A549 (cell line): ENCODE results near the gene NACC2.

ENCODE experiments used
- EP300 ChIP-seq, 2 experiments: fragments of >200 bp; sonication (Bioruptor Twin); formaldehyde crosslinking; IDR thresholded peaks; 2 replicates in 1 of 2; 3 replicates in 1 of 2; pipeline ENCODE4 v1.6.1; 2016 to 2017
- POLR2A ChIP-seq: IDR thresholded peaks from 2 replicates; pipeline ENCODE4 v1.6.1; 2012; ENCODE audit warnings: mild to moderate bottlenecking, low read length
- SREBF2 ChIP-seq: fragments of 450-650 bp; IDR thresholded peaks from 2 replicates; pipeline ENCODE4 v1.6.1; 2014; ENCODE audit warnings: mild to moderate bottlenecking, moderate library complexity
- TP53 ChIP-seq: fragments of 250-450 bp; sonication (Bioruptor Pico); IDR thresholded peaks from 2 replicates; pipeline ENCODE4 v1.5.0; 2021; ENCODE audit warnings: mild to moderate bottlenecking, moderate library complexity
- TF ChIP-seq, protein P1 (sequence below): IDR thresholded peaks from 2 replicates; pipeline ENCODE4 v1.6.1; 2012
- TF ChIP-seq, protein P2 (sequence below): fragments of >200 bp; sonication (Bioruptor Twin); formaldehyde crosslinking; IDR thresholded peaks from 3 replicates; pipeline ENCODE4 v1.5.1; 2016

GRCh38 chr9:136002215-136002614 lies 92.9 kb downstream of the NACC2 start:
- TF ChIP-seq, protein P1, sequence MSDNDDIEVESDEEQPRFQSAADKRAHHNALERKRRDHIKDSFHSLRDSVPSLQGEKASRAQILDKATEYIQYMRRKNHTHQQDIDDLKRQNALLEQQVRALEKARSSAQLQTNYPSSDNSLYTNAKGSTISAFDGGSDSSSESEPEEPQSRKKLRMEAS: no peak
- TF ChIP-seq, protein P2, sequence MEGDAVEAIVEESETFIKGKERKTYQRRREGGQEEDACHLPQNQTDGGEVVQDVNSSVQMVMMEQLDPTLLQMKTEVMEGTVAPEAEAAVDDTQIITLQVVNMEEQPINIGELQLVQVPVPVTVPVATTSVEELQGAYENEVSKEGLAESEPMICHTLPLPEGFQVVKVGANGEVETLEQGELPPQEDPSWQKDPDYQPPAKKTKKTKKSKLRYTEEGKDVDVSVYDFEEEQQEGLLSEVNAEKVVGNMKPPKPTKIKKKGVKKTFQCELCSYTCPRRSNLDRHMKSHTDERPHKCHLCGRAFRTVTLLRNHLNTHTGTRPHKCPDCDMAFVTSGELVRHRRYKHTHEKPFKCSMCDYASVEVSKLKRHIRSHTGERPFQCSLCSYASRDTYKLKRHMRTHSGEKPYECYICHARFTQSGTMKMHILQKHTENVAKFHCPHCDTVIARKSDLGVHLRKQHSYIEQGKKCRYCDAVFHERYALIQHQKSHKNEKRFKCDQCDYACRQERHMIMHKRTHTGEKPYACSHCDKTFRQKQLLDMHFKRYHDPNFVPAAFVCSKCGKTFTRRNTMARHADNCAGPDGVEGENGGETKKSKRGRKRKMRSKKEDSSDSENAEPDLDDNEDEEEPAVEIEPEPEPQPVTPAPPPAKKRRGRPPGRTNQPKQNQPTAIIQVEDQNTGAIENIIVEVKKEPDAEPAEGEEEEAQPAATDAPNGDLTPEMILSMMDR: no peak
- TF ChIP-seq TP53 (CRISPR knock-in tag) (no peak), SREBF2 (no peak), EP300 (IDR thresholded peaks at IDR 0.05) (no peak), POLR2A (no peak)
